Rectal smooth muscle tissue (tissue), 1 donor: ENCODE data around the gene GRIN2A.

Experiments used
- H3K27ac ChIP-seq: one replicate; pipeline ENCODE4 v1.7.0; 2013; ENCODE audit warnings: low read depth, low read length, inconsistent platforms
- H3K27me3 ChIP-seq: one replicate; pipeline ENCODE4 v1.7.0; 2013; ENCODE audit warnings: low read length; ENCODE audit not compliant: control insufficient read depth, insufficient read depth
- H3K36me3 ChIP-seq: one replicate; pipeline ENCODE4 v1.7.0; 2013; ENCODE audit warnings: low read length; ENCODE audit not compliant: control insufficient read depth, insufficient read depth
- H3K4me1 ChIP-seq: one replicate; pipeline ENCODE4 v1.7.0; 2013; ENCODE audit warnings: low read length; ENCODE audit not compliant: control insufficient read depth, insufficient read depth
- H3K4me3 ChIP-seq: one replicate; pipeline ENCODE4 v1.7.0; 2013; ENCODE audit warnings: low read length
- H3K9ac ChIP-seq: one replicate; pipeline ENCODE4 v1.7.0; 2013; ENCODE audit warnings: low read length

GRIN2A gene

GRCh38 chr16:9821970-9822369 lies 360.3 kb downstream of the GRIN2A start:
- Histone ChIP-seq H3K4me3 (no peak overlapping the region), H3K27ac (no peak overlapping the region), H3K9ac (no peak overlapping the region), H3K27me3 (no peaks in the 10 kb centered on the region), H3K4me1 (no peaks in the 10 kb centered on the region), H3K36me3 (no peaks in the 10 kb centered on the region)

- Histone ChIP-seq H3K27me3 (no peaks in the 10 kb centered on the region), H3K4me3 (no peak overlapping the region), H3K4me1 (no peaks in the 10 kb centered on the region), H3K9ac (no peak overlapping the region), H3K27ac (no peak overlapping the region), H3K36me3 (no peaks in the 10 kb centered on the region)
Measured at GRCh38 chr16:9821331-9821730, 360.9 kb downstream of the GRIN2A start.

GRCh38 chr16:9820476-9821246 lies 361.6 kb downstream of the GRIN2A start:
- no peak overlapping the region for H3K9ac ChIP-seq
- H3K4me1 ChIP-seq: no peaks in the 10 kb centered on the region
- H3K27me3 ChIP-seq: no peaks in the 10 kb centered on the region
- no peak overlapping the region for H3K27ac ChIP-seq
- H3K36me3 ChIP-seq: no peaks in the 10 kb centered on the region
- H3K4me3 ChIP-seq: no peak overlapping the region

- Histone ChIP-seq H3K36me3 (no peaks in the 10 kb centered on the region), H3K4me3 (no peak overlapping the region), H3K27me3 (no peaks in the 10 kb centered on the region), H3K4me1 (no peaks in the 10 kb centered on the region), H3K9ac (no peak overlapping the region), H3K27ac (no peak overlapping the region)
Measured at GRCh38 chr16:9818702-9819101, 363.5 kb downstream of the GRIN2A start.

GRCh38 chr16:9817586-9817985 lies 364.6 kb downstream of the GRIN2A start:
- no peak overlapping the region for H3K9ac ChIP-seq
- H3K4me3 ChIP-seq: no peak overlapping the region
- no peaks in the 10 kb centered on the region for H3K4me1 ChIP-seq
- no peaks in the 10 kb centered on the region for H3K36me3 ChIP-seq
- no peak overlapping the region for H3K27ac ChIP-seq
- H3K27me3 ChIP-seq: no peaks in the 10 kb centered on the region

- Histone ChIP-seq H3K4me3 (no peak overlapping the region), H3K9ac (no peak overlapping the region), H3K27ac (no peak overlapping the region), H3K27me3 (no peaks in the 10 kb centered on the region), H3K36me3 (no peaks in the 10 kb centered on the region), H3K4me1 (no peaks in the 10 kb centered on the region)
Measured at GRCh38 chr16:9816644-9817043, 365.6 kb downstream of the GRIN2A start.

- no peak overlapping the region for H3K4me3 ChIP-seq
- no peak overlapping the region for H3K27ac ChIP-seq
- no peaks in the 10 kb centered on the region for H3K4me1 ChIP-seq
- no peaks in the 10 kb centered on the region for H3K36me3 ChIP-seq
- no peaks in the 10 kb centered on the region for H3K27me3 ChIP-seq
- no peak overlapping the region for H3K9ac ChIP-seq
Measured at GRCh38 chr16:9813665-9814064, 368.6 kb downstream of the GRIN2A start.

GRCh38 chr16:9808210-9808609 lies 374.0 kb downstream of the GRIN2A start:
- Histone ChIP-seq H3K36me3 (no peaks in the 10 kb centered on the region), H3K4me3 (no peak overlapping the region), H3K27me3 (no peaks in the 10 kb centered on the region), H3K9ac (no peak overlapping the region), H3K27ac (no peak overlapping the region), H3K4me1 (no peaks in the 10 kb centered on the region)

- Histone ChIP-seq H3K4me3 (no peak overlapping the region), H3K4me1 (no peaks in the 10 kb centered on the region), H3K27ac (no peak overlapping the region), H3K27me3 (no peaks in the 10 kb centered on the region), H3K9ac (no peak overlapping the region), H3K36me3 (no peaks in the 10 kb centered on the region)
Measured at GRCh38 chr16:9807302-9807701, 374.9 kb downstream of the GRIN2A start.

- no peak overlapping the region for H3K9ac ChIP-seq
- no peaks in the 10 kb centered on the region for H3K36me3 ChIP-seq
- no peak overlapping the region for H3K27ac ChIP-seq
- no peaks in the 10 kb centered on the region for H3K4me1 ChIP-seq
- H3K4me3 ChIP-seq: no peak overlapping the region
- H3K27me3 ChIP-seq: no peaks in the 10 kb centered on the region
Measured at GRCh38 chr16:9805109-9805508, 377.1 kb downstream of the GRIN2A start.

GRCh38 chr16:9802160-9802559 lies 380.1 kb downstream of the GRIN2A start:
- Histone ChIP-seq H3K4me3 (no peak overlapping the region), H3K27me3 (no peaks in the 10 kb centered on the region), H3K36me3 (no peaks in the 10 kb centered on the region)

GRCh38 chr16:9801651-9802050 lies 380.6 kb downstream of the GRIN2A start:
- H3K9ac ChIP-seq: no peak overlapping the region
- no peak overlapping the region for H3K27ac ChIP-seq
- H3K4me1 ChIP-seq: peaks cover 9% of the 10 kb centered on the region
- no peaks in the 10 kb centered on the region for H3K36me3 ChIP-seq
- no peaks in the 10 kb centered on the region for H3K27me3 ChIP-seq
- no peak overlapping the region for H3K4me3 ChIP-seq

More at GRCh38 chr16:9802160-9802559, 380.1 kb downstream of the GRIN2A start:
- no peak overlapping the region for H3K27ac ChIP-seq
- no peak overlapping the region for H3K9ac ChIP-seq
- H3K4me1 ChIP-seq: peaks cover 9% of the 10 kb centered on the region

GRCh38 chr16:9800186-9800738 lies 382.0 kb downstream of the GRIN2A start:
- Histone ChIP-seq H3K4me3 (no peak overlapping the region), H3K4me1 (peaks cover 9% of the 10 kb centered on the region), H3K36me3 (no peaks in the 10 kb centered on the region), H3K27me3 (no peaks in the 10 kb centered on the region), H3K27ac (no peak overlapping the region), H3K9ac (no peak overlapping the region)
